Hepatocyte (in vitro differentiated cells): ENCODE results near the gene SLC39A11.

Experiments
- CTCF ChIP-seq: fragments of 200-600 bp; sonication (generic); IDR thresholded peaks from 2 replicates; pipeline ENCODE4 v1.5.1; 2016; ENCODE audit warnings: antibody characterized with exemption, mild to moderate bottlenecking; ENCODE audit not compliant: poor library complexity
- EZH2 ChIP-seq: fragments of 200-600 bp; sonication (generic); IDR thresholded peaks from 2 replicates; pipeline ENCODE4 v1.6.1; 2016; ENCODE audit warnings: antibody characterized with exemption, mild to moderate bottlenecking, borderline replicate concordance

- TF ChIP-seq CTCF = no peak
- TF ChIP-seq EZH2 = no peak
Observed at GRCh38 chr17:72749119-72749572, 343.3 kb downstream of the SLC39A11 start.
